Dermis microvascular lymphatic vessel endothelial cell (primary cell): ENCODE measurements around the gene SAMD11. TPM values are rescaled to one million over a fixed set of nuclear protein-coding genes. Genes with fewer than 3 reads are reported as not detected.

Source experiments
- DNase-seq, 2 donors: peaks; one replicate each; pipeline versions ENCODE4 v3.0.0 to v3.0.0-alpha.2; 2010; ENCODE audit warnings: low read depth in 2 of 2
- total RNA-seq: library from RNA; depleted of rRNA; stranded (reverse); fragments of >200 nt; gene quantifications from 2 replicates; pipeline ENCODE4 v1.2.1, GENCODE V29; 2014

Gene SAMD11
- total RNA-seq, 1 donor from 2014 or later, result under 0.01 TPM

- no peak for DNase-seq
Measured at GRCh38 chr1:931380-932172, 7.9 kb downstream of the SAMD11 start.

- no peak for DNase-seq
Measured at GRCh38 chr1:932173-932510, 8.4 kb downstream of the SAMD11 start.

GRCh38 chr1:932776-933602 is 9.3 kb downstream of the SAMD11 start:
- no peak for DNase-seq

GRCh38 chr1:933603-933940 is 9.8 kb downstream of the SAMD11 start:
- DNase-seq, result no peak

- no peak for DNase-seq
Measured at GRCh38 chr1:934991-935750, 11.4 kb downstream of the SAMD11 start.

- no peak for DNase-seq
Measured at GRCh38 chr1:935751-936231, 12.1 kb downstream of the SAMD11 start.

GRCh38 chr1:936348-937264 is 12.9 kb downstream of the SAMD11 start:
- DNase-seq, result no peak

- no peak for DNase-seq
Measured at GRCh38 chr1:937521-937920, 13.8 kb downstream of the SAMD11 start.

- peak in 1 of 2 donors; percentile 38 for DNase-seq
Measured at GRCh38 chr1:938088-938683, 14.5 kb downstream of the SAMD11 start.

- no peak for DNase-seq
Measured at GRCh38 chr1:938711-939489, 15.2 kb downstream of the SAMD11 start.

GRCh38 chr1:939511-940106 is 15.9 kb downstream of the SAMD11 start:
- DNase-seq, result no peak

GRCh38 chr1:940107-941014 is 16.6 kb downstream of the SAMD11 start:
- DNase-seq, result peak in 1 of 2 donors; percentile 43

- DNase-seq, result no peak
Measured at GRCh38 chr1:941015-941587, 17.4 kb downstream of the SAMD11 start.

- peak in 1 of 2 donors; percentile 29 for DNase-seq
Measured at GRCh38 chr1:941588-942383, 18.1 kb downstream of the SAMD11 start.

- DNase-seq, result no peak
Measured at GRCh38 chr1:942411-942821, 18.7 kb downstream of the SAMD11 start.

GRCh38 chr1:942864-943533 is 19.3 kb downstream of the SAMD11 start:
- no peak for DNase-seq
